ENCODE data around the gene WFDC10A.
"Not testable (repeated sequence)": the region's sequence is repeated elsewhere in the genome, so short reads cannot be mapped to it uniquely, and the experiment has no call there.

The WFDC10A gene

GRCh38 chr20:45649312-45649863 is 19.8 kb downstream of the WFDC10A start:
- no peak for DNase-seq

GRCh38 chr20:45651726-45652125 is 22.2 kb downstream of the WFDC10A start:
- not testable (repeated sequence) for DNase-seq

- not testable (repeated sequence) for DNase-seq
Observed at GRCh38 chr20:45657038-45657437, 27.5 kb downstream of the WFDC10A start.

GRCh38 chr20:45670139-45670538 is 40.6 kb downstream of the WFDC10A start, which contains the start of gene WFDC11:
Gene WFDC11, minus strand, starts transcription at chr20:45670239. Its CDS starts 19,639 bp downstream, at chr20:45650600.
- no peak for DNase-seq

GRCh38 chr20:45672765-45673164 is 43.2 kb downstream of the WFDC10A start:
- DNase-seq, result no peak

- DNase-seq, result no peak
Observed at GRCh38 chr20:45679650-45680049, 50.1 kb downstream of the WFDC10A start.
